OCI-LY1 (cell line): Measurements from ENCODE around the gene ATF6.

Source experiments
- EZH2 ChIP-seq: fragments of 200-600 bp; sonication (generic), shearing (Covaris generic); IDR thresholded peaks from 2 replicates; pipeline ENCODE4 v1.8.0; 2017; ENCODE audit warnings: borderline replicate concordance, mixed run types, mild to moderate bottlenecking, antibody characterized with exemption, low read length, moderate library complexity, mixed read lengths
- TF ChIP-seq, protein P1 (sequence below): fragments of 200-600 bp; sonication (generic), shearing (Covaris generic); IDR thresholded peaks from 2 replicates; pipeline ENCODE4 v1.5.1; 2017; ENCODE audit warnings: mild to moderate bottlenecking, antibody characterized with exemption, low read length, moderate library complexity, mixed read lengths

DNA sequence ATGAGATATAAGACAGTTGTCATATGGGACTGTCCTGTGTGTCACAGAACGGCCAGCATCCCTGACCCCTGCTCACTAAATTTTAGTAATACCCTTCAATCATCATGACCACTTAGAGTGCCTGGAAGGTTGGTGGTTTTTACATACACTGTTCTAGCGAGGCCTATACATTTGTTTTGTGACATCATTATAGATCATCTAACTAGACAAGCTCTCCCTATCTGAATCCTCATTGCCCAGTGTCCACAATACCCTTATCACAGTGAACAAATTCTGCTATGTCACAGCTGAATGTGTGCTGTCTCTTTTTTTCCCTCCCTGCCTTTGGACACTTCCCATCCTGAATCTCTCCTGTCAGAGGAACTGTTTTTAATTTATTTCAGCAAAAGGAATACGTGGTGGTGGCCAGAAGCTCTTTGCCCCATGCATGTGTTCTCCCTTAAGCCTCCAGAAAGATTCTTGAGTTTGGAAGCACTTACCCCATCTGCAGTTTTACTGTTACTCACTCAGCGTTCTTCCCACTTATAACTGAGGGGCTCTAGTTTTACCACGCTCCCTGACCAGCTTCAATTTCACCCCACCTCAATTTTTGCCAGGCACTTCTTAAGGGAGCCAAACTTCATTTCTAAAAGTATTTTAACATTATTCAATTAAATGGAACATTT is 187.3 kb downstream of the ATF6 start:
- TF ChIP-seq, protein P1, sequence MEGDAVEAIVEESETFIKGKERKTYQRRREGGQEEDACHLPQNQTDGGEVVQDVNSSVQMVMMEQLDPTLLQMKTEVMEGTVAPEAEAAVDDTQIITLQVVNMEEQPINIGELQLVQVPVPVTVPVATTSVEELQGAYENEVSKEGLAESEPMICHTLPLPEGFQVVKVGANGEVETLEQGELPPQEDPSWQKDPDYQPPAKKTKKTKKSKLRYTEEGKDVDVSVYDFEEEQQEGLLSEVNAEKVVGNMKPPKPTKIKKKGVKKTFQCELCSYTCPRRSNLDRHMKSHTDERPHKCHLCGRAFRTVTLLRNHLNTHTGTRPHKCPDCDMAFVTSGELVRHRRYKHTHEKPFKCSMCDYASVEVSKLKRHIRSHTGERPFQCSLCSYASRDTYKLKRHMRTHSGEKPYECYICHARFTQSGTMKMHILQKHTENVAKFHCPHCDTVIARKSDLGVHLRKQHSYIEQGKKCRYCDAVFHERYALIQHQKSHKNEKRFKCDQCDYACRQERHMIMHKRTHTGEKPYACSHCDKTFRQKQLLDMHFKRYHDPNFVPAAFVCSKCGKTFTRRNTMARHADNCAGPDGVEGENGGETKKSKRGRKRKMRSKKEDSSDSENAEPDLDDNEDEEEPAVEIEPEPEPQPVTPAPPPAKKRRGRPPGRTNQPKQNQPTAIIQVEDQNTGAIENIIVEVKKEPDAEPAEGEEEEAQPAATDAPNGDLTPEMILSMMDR: no peak
- no peak for TF ChIP-seq EZH2
